ENCODE results near the gene ZCCHC24.

Gene ZCCHC24

DNA sequence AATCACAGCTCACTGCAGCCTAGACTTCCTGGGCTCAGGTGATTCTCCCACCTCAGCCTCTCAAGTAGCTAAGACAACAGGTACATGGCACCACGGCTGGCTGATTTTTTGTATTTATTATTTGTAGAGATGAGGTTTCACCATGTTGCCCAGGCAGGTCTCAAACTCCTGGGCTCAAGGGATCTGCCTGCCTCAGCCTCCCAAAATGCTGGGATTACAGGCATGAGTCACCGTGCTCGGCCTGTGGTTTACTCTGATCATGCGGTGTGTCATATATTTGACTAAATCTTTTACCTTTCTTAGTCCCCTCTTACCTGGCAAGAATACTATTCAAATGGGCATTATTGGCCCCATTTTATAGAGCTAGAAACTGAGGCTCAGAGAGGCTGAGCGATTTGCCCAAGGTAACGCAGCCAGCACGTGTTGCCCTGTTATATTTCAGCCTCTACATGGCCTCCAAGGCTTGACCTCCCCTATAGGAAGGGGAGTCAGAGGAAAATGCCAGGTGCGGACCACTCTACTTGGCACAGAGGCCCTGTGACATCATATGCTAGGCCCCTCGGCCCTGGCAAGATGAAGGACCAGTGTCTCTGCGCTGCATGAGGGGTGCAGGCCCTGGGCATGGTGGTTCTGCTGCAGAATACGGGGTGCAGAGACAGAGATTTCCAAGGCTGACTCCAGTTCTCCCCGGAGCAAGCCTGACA lies 8.2 kb downstream of the ZCCHC24 start:
- H3K4me3 ChIP-seq (ENCODE audit: low read depth, low read length) = no peak overlapping the region
- no peak for DNase-seq (ENCODE audit: low read depth)
- TF ChIP-seq CTCF (IDR thresholded peaks at IDR 0.05; ENCODE audit: low read depth, low read length, missing control alignments) = no peak

DNA sequence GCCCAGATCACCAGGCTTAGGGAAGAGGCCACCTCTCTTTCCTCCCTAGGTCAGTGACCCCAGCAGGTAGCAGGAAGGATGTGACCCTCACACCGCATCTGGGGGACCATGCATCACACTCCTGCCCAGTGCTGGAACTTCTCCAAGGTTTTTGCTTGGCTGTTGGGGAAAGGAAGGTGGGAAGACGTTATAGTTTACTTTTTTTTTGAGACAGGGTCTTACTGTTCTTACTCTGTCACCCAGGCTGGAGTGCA lies 8.6 kb downstream of the ZCCHC24 start:
- H3K4me3 ChIP-seq (ENCODE audit: low read depth, low read length) = no peak overlapping the region
- no peak for DNase-seq (ENCODE audit: low read depth)
- no peak for TF ChIP-seq CTCF (IDR thresholded peaks at IDR 0.05; ENCODE audit: low read depth, low read length, missing control alignments)

DNA sequence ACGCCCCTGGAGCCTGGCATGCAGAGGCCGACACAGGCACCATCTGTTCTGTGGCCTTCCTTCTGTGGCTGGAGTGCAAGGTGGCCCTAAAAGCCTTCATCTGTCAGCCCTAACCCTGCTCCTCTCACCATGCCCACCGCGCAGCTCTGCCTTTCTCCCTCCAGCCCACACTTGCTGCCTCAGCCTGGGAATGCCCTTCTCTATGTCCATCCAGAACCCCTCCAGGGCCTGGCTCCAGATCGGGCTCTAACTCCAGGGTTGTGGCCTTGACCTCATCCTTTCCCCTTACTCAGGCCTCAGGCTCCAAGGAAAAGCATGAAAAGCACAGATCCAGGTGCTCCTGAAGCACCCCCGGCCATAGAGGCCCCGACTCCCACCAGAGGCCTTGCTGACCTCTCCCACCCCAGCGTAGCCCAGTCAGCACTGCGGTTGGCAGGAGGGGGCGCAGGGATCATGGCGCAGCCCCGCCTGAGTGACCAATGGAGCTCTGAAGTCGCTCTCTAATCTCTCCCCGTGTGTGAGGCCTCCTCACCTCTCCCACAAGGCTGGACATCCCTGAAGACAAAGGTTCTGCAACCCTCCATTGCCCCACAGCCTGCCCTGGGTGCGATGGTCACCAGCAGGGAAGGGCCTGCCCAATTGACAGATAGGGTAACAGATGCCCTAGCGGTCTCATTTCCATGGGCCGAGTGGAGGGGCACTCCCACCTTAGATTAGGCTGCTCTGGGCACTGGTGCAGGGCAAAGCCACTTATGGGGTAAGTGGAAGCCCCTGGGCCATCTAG lies 9.2 kb downstream of the ZCCHC24 start:
- no peak for TF ChIP-seq CTCF (IDR thresholded peaks at IDR 0.05; ENCODE audit: low read depth, low read length, missing control alignments)
- H3K4me3 ChIP-seq (ENCODE audit: low read depth, low read length) = no peak overlapping the region
- no peak for DNase-seq (ENCODE audit: low read depth)

DNA sequence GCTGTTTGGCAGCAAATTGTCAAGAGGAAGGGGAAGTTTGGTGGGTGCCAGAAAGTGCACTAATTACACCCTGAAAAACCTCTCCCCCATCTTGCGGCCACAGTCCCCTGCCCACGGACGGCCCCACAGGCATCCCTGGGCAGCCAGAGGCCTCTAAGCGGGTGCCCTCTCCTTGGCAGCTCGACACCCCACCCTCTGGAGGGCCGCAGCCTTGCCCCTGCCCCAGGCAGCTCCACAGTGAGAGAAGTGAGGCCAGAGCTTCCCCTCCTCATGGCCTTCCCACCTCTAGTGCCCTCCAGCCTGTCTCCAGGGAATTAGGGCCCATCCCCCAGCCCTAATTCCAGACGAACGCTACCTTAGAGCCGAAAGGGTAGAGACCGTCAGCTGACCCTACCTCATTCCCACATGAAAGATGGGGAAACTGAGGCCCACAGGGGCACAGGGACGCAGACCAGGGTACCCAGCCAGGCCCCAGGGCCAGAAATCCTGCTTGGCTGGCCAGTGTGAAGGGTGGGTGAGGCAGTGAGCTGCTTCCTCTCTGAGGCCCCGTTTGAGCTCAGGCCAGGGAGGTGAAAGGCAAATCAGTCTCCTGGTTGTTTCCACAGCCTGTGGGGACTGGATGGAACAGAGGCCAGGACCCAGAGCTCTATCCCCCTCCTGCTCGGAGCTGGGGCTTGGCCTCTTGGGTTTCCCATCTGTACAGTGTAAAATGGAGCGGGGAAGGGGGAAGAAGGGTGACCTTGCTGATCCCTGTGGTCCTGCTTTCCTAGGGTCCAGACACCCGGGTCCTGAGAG lies 10.0 kb downstream of the ZCCHC24 start:
- no peak for DNase-seq (ENCODE audit: low read depth)
- no peak for TF ChIP-seq CTCF (IDR thresholded peaks at IDR 0.05; ENCODE audit: low read depth, low read length, missing control alignments)
- H3K4me3 ChIP-seq (ENCODE audit: low read depth, low read length) = no peak overlapping the region

DNA sequence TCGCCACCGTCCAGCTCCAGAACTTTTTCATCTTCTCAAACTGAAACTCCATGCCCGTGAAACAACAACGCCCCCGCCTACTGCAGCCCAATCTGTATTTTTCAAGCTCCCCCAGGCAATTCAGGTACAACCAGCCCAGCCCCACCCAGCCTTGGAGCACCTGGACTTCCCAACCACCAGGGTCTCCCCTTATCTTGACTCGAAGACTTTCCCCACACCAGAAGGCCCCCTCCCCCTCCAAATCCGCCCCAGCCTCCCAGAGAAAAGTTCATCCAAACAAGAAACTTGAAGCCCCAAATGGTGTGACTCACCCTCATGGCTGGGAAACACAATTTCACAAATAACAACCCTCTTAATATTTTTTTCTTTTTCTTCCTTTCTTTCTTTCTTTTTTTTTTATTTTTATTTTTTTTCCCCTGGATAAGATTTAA lies 10.6 kb downstream of the ZCCHC24 start:
- no peak for DNase-seq (ENCODE audit: low read depth)
- no peak for TF ChIP-seq CTCF (IDR thresholded peaks at IDR 0.05; ENCODE audit: low read depth, low read length, missing control alignments)
- no peak overlapping the region for H3K4me3 ChIP-seq (ENCODE audit: low read depth, low read length)

DNA sequence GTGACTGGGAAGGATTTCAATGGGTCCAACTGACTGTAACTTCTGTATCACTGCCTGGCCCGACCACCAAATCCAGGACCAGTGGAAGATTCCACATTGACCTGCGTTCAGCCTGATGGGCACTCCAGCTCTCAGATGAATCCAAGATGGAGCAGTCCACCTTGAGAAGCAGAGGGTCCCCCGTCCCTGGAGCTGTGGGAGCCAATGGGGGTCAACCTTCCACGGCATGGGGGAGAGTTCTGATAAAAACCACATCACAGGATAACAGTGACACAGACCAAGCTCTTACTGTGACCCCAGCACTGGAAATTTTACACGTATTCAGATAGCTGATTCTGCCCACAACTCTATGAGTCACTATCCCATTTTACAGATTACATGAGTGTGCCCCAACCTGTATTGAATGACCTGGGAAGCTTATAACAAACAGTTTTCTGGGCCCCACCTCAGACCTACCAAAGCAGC lies 11.2 kb downstream of the ZCCHC24 start:
- no peak for TF ChIP-seq CTCF (IDR thresholded peaks at IDR 0.05; ENCODE audit: low read depth, low read length, missing control alignments)
- DNase-seq (ENCODE audit: low read depth) = no peak
- H3K4me3 ChIP-seq (ENCODE audit: low read depth, low read length) = no peak overlapping the region
